GM21825 (cell line): ENCODE measurements around the gene SLC36A2.
A peak's percentile ranks its signal among the peaks of the same experiment; 100 is the strongest.
"Not testable (repeated sequence)": the region's sequence is repeated elsewhere in the genome, so short reads cannot be mapped to it uniquely, and the experiment has no call there.

Experiments
- ATAC-seq: cut with Tn5 transposase; IDR thresholded peaks from one replicate; pipeline ENCODE4 v1.9.1; 2021; ENCODE audit warnings: mild to moderate bottlenecking, moderate library complexity; ENCODE audit not compliant: unreplicated experiment

SLC36A2 gene

DNA sequence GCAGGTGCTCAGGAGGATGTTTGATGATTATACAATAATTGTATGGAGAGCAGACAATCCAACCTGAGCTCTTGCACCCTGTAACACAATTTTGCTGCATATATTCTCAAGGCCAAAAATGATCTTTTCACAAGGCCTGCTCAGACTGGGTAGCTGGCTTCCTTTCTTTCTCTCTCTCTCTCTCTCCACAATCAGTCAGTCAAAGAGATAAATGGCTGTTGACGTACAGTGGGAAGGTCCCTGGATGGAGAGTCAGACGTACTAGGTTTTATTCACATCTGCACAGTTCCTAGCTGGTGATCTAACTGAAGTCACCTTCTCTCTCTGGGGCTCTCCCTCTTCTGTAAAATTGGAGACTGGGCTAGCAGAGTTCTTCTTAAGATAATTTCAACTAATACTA lies 19.8 kb downstream of the SLC36A2 start:
- no peak for ATAC-seq

DNA sequence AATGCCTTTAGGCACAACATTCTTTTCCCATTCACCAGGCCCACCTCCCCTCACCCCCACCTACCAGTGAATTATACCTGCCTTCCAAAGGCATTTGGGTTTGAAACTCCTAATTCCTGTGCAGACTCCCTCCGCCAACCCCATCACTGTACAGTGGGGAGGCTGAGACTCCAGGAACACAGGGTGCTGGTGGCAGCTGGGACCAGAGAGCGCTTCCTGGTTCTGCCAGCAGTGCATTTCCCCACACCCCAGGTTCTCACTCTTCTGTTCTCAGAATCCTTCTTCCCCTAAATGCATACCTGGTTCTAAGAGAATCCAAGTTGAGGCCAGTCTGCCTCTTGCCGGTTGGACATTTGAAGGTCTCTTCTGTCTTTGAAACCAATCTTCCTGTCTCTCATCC lies 21.1 kb downstream of the SLC36A2 start:
- ATAC-seq, result no peak

DNA sequence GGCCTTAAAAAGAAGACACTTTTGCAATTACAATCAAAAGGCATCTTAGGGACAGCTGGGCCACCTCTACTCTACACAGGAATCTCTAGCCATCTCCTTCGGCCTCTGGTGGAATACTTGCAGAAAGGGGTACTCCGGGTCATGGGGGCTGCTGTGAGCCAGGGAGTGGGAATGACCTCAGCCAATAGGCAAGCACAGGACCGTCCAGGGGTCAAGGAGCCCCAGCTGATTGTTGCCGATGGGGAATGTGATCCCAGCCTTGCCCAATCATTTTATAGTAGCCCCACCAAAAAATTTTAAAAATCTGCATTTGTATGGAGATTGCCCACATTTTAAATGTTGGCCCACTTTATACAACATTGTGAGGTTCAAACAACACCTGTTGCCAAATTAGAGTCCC lies 26.9 kb downstream of the SLC36A2 start:
- no peak for ATAC-seq

DNA sequence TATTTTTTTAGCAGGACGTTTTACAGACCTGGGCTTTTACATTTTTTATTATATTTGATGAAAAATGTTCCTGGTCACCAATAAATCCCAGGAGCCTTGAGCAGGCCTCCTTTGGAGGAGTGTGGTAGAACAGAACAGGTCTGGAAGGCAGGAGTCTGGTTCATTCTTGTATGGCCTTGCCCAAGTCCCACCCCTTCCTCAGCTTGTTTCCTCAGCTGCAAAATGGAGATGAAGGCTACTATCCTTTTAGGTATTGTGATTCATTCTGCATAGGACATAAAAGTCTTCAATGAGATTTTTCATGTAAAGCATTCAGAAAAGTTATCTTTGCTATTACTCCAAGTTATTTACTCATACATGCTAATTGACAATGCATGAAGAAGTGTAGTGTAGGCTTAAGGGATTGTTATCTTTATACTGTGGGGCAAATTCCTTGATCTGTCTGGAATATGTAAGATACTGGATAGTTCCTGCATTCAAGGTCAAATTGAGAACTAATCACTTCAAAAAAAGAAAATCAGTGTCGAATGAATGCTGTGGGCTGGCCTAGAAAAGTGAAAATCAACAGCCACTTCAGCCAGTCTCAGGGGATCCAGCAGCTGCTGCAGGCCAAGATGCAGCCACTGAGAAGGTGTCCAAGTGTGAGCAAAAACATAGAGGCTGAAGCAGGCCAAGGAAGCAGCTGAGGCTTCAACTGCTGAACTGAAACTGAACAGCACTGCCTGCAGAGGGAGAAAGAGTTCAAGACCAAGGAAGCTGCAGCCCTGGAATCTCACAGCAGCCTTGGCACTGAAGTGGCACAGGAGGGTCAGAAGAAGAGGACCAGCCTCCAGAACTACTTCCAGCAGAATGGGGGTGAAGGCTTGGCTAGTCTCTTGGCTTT lies 28.3 kb downstream of the SLC36A2 start:
- ATAC-seq, result peak; percentile 87

DNA sequence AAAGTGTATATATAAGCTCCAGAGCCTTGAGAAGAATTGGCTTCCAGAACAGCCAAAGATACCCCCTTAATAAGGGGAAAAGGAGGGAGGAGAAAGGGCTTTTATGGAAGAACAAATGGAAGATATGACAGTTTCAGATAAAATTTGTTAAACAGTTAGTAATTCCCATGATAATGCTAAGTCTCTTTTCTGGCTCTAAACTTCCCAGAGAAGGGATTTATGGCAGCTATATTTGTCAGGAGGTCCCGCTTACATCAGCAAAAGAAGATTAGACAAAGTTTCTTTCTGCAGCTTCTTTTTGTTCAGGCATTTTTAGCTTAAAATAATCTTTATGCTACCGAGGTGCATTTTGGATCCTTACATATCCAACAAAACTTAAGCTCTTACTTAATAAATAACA lies 29.5 kb downstream of the SLC36A2 start:
- no peak for ATAC-seq

DNA sequence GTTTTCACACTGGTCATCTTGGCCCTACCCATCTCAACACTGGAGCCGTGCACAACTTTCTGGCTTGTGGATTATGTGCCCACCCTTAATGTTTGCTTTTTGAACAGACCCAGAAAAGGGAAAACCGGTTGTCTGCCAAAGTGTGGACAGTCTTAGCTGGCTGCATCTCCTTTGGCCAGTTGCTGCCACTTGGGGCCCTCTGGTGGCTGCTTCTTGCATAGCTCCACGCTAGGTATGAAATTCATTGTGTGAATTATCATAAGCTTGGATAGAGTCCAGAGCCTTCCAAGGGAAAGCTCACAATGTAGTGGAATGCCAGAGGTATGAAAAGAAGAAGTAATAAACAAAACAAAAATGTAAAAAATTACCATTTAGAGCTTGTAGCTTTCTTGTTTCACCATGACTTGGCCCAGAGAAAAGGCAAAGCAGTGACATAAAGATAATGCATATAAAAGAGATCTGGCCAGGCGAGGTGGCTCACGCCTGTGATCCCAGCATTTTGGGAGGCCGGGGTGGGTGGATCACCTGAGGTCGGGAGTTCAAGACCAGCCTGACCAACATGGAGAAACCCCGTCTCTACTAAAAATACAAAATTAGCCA lies 31.3 kb downstream of the SLC36A2 start:
- ATAC-seq, result peak; percentile 59

DNA sequence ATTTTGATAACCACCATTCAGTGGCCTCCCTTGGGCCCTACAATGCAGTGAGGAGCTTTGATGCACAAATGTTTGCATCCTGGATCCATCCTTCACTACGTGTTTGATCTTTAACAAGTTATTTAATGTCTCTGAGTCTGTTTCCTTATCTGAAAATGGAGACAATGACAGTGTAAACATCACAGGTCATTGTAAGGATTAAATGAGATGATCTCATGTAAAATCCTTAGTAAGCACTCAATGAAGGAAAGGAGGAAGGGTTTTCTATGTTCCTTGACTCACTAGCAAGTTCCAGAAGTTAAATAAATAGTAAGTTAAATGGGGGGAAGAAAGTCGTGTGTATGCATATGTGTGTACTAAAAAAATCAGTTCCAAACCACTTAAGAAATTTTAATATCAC lies 34.0 kb downstream of the SLC36A2 start:
- ATAC-seq, result no peak

DNA sequence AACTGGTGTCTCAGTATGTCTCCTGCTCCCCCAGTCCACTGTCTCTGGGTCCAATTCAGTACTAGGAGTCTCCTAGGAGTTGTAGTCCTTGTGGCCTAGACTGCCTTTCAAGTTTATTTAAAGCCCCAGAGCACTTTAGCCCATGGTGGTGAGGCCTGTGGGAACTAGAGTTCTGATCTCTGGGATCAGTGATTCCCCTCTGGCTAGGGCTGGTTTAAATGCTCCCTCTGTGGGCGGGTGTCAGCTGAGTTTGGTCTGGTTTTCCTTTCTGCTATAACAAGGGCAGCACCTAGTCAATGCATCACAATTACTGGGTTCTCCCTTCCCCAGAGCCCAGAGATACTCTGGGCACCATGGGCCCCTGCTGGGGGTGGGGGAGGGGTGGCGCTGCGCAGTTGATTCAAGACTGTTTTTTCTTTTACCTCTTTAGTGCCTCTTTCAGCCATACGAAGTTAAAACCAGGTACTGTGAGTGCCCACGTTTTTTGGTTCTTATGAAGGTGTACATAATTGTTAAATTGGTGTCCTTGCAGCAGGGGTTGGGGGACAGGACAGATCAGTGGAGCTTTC lies 34.5 kb downstream of the SLC36A2 start:
- ATAC-seq, result no peak

DNA sequence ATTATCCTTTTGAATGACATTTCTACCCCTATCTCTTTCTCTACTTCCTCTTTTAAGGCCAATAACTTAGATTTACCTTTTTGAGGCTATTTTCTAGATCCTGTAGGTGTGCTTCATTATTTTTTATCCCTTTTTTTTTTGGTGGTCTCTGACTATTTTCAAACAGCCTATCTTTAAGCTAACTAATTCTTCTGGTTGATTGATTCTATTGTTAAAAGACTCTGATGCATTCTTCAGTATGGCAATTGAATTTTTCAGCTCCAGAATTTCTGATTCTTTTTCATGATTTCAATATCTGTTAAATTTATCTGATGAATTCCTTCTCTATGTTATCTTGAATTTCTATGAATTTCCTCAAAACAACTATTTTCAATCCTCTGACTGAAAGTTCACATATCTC lies 36.4 kb downstream of the SLC36A2 start:
- no peak for ATAC-seq

DNA sequence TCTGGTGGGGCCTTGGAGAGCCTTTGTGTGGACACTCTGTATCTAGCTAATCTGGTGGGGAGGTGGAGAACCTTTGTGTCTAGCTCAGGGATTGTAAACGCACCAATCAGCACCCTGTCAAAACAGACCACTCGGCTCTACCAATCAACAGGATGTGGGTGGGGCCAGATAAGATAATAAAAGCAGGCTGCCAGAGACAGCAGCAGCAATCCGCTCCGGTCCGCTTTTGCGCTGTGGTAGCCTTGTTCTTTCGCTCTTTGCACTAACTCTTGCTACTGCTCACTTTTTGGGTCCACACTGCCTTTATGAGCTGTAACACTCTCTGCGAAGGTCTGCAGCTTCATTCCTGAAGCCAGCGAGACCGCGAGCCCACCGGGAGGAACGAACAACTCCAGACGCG lies 37.5 kb downstream of the SLC36A2 start:
- not testable (repeated sequence) for ATAC-seq

DNA sequence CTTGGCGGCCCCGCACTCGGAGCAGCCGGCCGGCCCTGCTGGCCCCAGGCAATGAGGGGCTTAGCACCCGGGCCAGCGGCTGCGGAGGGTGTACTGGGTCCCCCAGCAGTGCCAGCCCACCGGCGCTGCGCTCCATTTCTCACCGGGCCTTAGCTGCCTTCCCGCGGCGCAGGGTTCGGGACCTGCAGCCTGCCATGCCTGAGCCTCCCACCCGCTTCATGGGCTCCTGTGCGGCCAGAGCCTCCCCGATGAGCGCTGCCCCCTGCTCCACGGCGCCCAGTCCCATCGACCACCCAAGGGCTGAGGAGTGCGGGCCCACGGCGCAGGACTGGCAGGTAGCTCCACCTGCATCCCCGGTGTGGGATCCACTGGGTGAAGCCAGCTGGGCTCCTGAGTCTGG lies 38.1 kb downstream of the SLC36A2 start:
- ATAC-seq, result not testable (repeated sequence)

DNA sequence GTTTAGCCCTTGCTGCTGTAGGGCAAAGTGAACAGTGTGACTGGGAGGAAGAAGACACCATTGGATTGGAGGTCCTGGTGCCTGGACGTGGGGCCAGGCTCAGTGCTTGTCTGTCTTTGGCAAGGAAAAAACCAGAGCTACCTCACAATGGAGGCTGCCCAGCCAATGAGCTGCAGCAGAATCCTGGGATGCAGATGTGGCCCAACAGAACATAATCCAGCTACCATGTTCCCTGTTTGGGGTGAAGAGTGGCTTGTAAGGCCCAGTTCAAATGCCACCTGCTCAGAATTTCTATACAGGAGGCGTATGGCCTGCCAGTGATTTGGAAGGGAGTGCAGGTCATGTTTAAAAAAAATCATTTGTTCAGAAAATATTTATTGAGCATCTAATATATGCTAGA lies 43.7 kb downstream of the SLC36A2 start, which contains the start of gene SLC36A3:
Gene SLC36A3, minus strand, starts transcription at position 101 of the 400 bp plus-strand sequence. CDS start 412 bp downstream, outside the sequence.
- no peak for ATAC-seq

DNA sequence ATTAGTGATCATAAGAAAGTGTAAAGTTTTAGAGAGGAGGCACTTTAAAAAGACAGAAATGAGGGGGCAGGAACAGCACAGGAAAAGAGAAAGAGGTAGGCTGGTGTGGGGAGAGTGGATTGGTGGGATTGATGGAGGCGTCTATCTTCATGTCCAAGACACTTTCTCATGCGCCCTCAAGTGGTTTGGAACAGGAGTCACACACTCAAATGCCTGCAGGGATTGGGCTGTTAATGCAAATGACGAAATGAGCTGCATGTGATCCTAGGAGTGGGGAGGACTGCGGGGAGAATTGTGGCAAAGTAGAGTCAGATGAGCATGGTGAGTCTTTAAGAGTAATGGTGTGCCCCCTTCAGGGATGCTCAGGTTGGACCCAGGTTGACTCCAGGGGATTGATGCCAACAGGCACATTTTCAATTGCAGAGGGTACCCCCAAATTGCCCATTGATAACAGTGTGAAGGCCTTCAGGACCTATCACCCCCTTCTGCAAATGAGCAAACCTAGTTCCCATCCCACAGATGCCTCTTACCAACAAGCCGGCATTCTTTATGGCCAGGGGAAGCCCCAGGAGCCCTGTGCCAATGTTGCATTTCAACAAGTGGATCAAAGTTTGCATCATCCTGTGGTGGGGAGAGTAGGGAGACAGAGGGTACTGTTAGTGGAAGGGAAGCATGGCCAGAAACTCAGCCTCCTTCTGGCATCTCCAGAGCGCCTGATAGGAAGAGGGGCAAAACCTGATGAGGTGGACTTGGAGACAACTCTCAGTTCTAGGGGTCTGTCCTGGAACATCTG lies 49.1 kb downstream of the SLC36A2 start:
- peak; percentile 63 for ATAC-seq

DNA sequence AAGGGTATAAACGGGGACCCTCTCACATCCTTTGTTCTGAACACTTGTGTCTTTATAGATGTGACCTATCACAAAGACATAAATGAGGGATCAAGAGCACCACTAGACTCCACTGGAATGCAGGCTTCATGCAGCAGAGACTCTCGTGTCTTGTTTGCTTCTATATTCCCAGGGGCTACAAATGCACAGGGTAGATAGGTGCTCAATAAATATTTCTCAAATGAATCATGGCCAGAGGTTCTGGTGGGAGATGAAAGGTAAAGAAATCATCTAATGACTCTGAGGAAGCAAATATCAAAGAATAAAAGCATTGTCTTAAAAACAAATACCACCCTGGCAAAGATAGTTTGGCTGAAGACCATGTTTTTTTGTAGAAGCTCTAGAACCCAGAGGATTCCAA lies 50.4 kb downstream of the SLC36A2 start:
- ATAC-seq, result no peak

DNA sequence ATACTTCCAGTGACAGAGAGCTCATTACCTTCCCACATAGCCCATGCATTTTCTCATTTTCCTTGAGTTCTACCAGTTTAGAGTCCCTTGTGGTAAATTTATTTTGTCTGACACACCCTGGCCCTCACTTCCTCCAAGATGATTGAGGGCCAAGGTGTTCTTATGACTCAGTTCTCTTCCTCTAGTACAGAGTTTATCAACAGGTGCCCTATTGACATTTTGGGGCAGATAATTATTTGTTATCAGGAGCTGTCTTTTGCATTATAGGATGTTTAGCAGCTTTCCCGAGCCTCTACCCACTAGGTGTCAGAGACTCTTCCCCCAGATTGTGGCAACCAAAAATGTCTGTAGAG lies 50.9 kb downstream of the SLC36A2 start:
- ATAC-seq, result no peak

DNA sequence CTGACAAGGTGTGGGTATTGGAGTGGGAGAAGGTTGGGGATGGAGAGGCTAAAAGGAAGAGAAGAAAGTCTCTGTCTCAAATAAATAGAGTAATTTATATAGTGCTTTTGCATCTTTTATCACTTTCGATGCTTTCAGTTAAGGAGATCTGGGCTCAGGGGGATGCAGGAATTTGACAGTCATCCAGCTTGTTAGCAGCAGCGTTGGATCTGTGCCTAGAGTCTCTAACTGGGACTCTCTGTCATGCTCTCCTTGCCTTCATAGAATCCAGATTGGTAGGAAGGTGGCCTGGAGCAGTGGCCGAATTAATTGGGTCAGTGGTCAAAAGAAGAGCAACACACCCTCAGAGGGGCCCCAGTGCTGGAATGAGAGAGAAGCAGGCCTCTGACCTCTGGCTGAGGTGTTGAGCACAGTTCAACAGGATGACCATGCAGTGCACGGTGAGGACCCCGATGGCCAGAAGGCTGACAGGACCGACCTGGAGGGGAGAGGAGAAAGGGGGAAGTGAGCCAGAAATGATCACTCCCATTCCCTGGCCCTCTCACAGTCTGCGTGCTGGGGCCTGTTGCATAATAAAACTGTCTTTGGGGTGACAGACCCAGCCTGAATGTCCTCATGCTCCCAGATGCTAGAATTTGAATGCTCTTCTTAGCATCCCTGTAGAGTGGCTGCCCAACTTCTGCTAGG lies 51.4 kb downstream of the SLC36A2 start:
- no peak for ATAC-seq

DNA sequence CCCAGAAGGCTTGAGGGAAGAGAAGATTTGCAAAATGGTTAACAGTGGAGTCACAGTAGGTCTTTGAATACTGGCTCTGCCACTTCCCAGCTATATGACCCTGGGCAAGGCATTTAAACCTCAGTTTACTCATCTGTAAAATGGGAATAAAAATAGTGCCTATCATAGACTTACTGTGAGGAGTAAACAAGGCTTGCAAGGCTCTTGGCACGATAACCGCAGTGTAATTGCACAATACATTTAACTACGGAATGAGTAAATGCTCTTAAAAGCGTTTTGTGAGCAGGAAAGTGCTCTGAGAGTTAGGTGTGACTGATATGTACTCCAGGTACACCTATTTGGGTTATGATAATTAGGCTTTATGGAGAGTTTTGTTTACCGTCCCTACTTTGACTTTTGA lies 52.2 kb downstream of the SLC36A2 start:
- no peak for ATAC-seq

DNA sequence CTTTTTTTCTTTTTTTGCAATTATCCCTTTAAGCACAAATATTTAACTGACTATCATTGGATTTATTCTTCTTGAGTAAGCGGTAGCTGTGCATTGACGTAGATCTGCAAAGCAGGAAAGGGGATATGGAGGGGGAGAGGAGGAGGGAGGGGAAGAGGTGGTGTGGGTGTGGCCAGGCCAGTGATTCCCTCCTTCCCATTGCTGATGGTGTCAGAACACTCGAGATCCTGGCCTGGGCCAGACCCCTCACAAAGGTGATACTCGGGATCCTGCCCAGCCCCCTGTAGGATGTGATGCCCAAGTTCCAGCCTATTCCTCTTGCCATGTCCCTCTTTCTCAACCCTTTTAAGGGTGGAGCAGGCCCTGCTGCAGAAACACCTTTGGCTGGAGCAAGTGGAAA lies 53.7 kb downstream of the SLC36A2 start:
- no peak for ATAC-seq

DNA sequence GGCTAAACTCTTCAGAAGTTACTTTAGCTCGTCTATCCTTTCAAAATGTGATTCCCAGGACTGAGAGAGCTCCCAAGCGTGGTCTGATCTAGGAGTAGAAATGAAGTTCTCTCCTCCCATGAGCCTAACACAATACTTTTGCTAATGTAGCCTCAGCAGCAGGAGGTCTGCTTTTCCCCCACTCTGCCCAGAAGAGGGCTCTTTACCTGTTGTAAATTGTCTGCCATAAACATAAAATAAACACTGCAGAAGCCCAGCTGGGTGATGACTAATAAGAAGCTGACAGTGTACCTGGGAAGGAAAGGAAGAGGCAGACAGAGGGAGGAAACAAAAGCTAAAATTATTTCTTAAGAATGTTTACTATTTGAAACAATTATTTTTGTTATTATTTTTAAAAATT lies 59.2 kb downstream of the SLC36A2 start:
- peak; percentile 64 for ATAC-seq

DNA sequence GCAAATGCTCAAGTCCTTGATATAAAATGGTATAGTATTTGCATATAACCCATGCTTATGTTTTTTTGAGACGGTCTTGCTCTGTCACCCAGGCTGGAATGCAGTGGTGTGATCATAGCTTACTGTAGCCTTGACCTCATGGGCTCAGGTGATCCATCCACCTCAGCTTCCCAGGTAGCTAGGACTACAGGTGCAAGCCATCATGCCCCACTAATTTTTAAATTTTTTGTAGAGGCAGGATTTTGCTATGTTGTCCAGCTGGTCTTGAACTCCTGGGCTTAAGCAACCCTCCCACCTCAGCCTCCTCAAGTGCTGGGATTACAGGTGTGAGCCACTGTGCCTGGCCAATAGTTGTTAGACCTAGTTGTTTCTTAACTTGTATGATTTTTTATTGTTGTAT lies 61.1 kb downstream of the SLC36A2 start:
- ATAC-seq, result no peak

DNA sequence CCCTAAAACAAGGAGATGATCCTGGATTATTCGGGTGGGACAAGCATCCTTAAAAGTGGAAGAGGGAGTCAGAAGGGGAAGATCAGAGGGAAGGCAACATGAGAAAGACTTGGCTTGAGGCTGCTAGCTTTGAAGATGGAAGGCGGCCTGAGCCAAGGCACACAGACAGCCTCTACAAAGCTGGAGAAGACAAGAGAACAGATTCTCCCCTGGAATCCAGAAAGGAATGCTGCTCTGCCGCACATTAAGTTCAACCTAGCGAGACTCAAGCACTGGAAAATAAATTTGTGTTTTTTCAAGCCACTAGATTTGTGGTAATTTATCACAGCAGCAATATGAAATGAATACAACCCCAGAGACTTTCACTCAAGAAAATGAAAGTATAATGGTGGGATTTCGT lies 61.7 kb downstream of the SLC36A2 start:
- ATAC-seq, result no peak
